Loucy (cell line): ENCODE results near the gene INO80B.

Experiments
- EZH2phosphoT487 ChIP-seq: fragments of 200-600 bp; IDR thresholded peaks from 2 replicates; pipeline ENCODE4 v1.6.1; 2018; ENCODE audit warnings: antibody characterized with exemption, mild to moderate bottlenecking, moderate library complexity, borderline replicate concordance
- TF ChIP-seq, protein P1 (sequence below): fragments of 200-600 bp; sonication (generic); conservative IDR thresholded peaks from 2 replicates; pipeline ENCODE4 v1.5.1; 2014; ENCODE audit warnings: mild to moderate bottlenecking, antibody characterized with exemption, low read length

DNA sequence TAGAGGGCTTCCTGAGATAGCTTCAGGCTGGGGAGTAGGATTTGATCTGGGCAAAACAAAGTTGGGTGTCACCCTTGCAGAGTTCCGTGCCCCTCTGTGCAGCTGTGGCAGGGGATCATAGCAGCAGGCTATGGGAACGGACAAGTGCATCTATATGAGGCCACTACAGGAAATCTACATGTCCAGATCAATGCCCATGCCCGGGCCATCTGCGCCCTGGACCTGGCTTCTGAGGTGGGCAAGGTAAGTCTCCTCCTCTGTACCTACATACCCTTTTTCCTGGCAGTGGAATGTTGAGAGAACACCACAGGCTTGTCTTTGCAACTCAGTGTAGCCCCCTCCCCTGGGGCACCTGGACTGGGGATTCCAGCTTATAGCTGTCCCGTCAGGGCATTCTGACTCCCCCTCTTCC lies 29.9 kb upstream of the INO80B start:
- TF ChIP-seq, protein P1, sequence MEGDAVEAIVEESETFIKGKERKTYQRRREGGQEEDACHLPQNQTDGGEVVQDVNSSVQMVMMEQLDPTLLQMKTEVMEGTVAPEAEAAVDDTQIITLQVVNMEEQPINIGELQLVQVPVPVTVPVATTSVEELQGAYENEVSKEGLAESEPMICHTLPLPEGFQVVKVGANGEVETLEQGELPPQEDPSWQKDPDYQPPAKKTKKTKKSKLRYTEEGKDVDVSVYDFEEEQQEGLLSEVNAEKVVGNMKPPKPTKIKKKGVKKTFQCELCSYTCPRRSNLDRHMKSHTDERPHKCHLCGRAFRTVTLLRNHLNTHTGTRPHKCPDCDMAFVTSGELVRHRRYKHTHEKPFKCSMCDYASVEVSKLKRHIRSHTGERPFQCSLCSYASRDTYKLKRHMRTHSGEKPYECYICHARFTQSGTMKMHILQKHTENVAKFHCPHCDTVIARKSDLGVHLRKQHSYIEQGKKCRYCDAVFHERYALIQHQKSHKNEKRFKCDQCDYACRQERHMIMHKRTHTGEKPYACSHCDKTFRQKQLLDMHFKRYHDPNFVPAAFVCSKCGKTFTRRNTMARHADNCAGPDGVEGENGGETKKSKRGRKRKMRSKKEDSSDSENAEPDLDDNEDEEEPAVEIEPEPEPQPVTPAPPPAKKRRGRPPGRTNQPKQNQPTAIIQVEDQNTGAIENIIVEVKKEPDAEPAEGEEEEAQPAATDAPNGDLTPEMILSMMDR: no peak
- no peak for TF ChIP-seq EZH2phosphoT487
